CD4-positive, alpha-beta T cell treated with Interleukin-10 for 1 hour (primary cell): ENCODE measurements around the gene SKAP1.
"Not testable (repeated sequence)": the region's sequence is repeated elsewhere in the genome, so short reads cannot be mapped to it uniquely, and the experiment has no call there.

Experiments used
- DNase-seq: peaks from one replicate; pipeline ENCODE4 v3.0.0-alpha.2; 2020

The SKAP1 gene

GRCh38 chr17:48314716-48315115 is 115.3 kb downstream of the SKAP1 start:
- no peak for DNase-seq

GRCh38 chr17:48313096-48313755 is 116.8 kb downstream of the SKAP1 start:
- DNase-seq: no peak

- DNase-seq: no peak
Measured at GRCh38 chr17:48311324-48311723, 118.7 kb downstream of the SKAP1 start.

GRCh38 chr17:48310748-48311213 is 119.2 kb downstream of the SKAP1 start:
- no peak for DNase-seq

GRCh38 chr17:48308581-48308980 is 121.4 kb downstream of the SKAP1 start:
- no peak for DNase-seq

- peak; percentile 62 for DNase-seq
Measured at GRCh38 chr17:48307814-48308411, 122.1 kb downstream of the SKAP1 start.

- no peak for DNase-seq
Measured at GRCh38 chr17:48307255-48307654, 122.8 kb downstream of the SKAP1 start.

GRCh38 chr17:48301002-48301401 is 129.0 kb downstream of the SKAP1 start:
- no peak for DNase-seq

GRCh38 chr17:48299760-48300159 is 130.3 kb downstream of the SKAP1 start:
- DNase-seq: no peak

GRCh38 chr17:48297825-48298224 is 132.2 kb downstream of the SKAP1 start:
- DNase-seq: no peak

- no peak for DNase-seq
Measured at GRCh38 chr17:48296453-48296852, 133.6 kb downstream of the SKAP1 start.

GRCh38 chr17:48295362-48296288 is 134.4 kb downstream of the SKAP1 start:
- peak; percentile 44 for DNase-seq

GRCh38 chr17:48294806-48295361 is 135.1 kb downstream of the SKAP1 start:
- peak; percentile 8 for DNase-seq

- peak; percentile 7 for DNase-seq
Measured at GRCh38 chr17:48294020-48294805, 135.8 kb downstream of the SKAP1 start.

GRCh38 chr17:48293319-48294019 is 136.5 kb downstream of the SKAP1 start:
- no peak for DNase-seq

GRCh38 chr17:48290378-48290777 is 139.6 kb downstream of the SKAP1 start:
- no peak for DNase-seq

GRCh38 chr17:48286917-48287316 is 143.1 kb downstream of the SKAP1 start:
- not testable (repeated sequence) for DNase-seq

GRCh38 chr17:48285614-48286013 is 144.4 kb downstream of the SKAP1 start:
- DNase-seq: no peak

- no peak for DNase-seq
Measured at GRCh38 chr17:48283907-48284306, 146.1 kb downstream of the SKAP1 start.

GRCh38 chr17:48283411-48283810 is 146.6 kb downstream of the SKAP1 start:
- DNase-seq: no peak

- DNase-seq: no peak
Measured at GRCh38 chr17:48282303-48282702, 147.7 kb downstream of the SKAP1 start.
